GM12865 (cell line): ENCODE data around the gene CELSR1.

ENCODE experiments used
- DNase-seq: peaks from one replicate; pipeline ENCODE4 v3.0.0; 2010; ENCODE audit warnings: low read depth
- H3K4me3 ChIP-seq: 2 replicates; pipeline ENCODE4 v1.5.1; 2011; ENCODE audit warnings: mild to moderate bottlenecking, low read depth, low read length, control low read depth
- TF ChIP-seq, protein P1 (sequence below): IDR thresholded peaks from 2 replicates; pipeline ENCODE4 v1.5.1; 2011; ENCODE audit warnings: low read length, control low read depth, low read depth, inconsistent platforms; ENCODE audit not compliant: insufficient read depth; ENCODE audit errors: missing control alignments

CELSR1 gene

GRCh38 chr22:46537946-46538813 is 760 bp upstream of the CELSR1 start:
- no peak overlapping the region for H3K4me3 ChIP-seq
- no peak for DNase-seq

GRCh38 chr22:46536537-46537224 is 739 bp downstream of the CELSR1 start:
- TF ChIP-seq, protein P1, sequence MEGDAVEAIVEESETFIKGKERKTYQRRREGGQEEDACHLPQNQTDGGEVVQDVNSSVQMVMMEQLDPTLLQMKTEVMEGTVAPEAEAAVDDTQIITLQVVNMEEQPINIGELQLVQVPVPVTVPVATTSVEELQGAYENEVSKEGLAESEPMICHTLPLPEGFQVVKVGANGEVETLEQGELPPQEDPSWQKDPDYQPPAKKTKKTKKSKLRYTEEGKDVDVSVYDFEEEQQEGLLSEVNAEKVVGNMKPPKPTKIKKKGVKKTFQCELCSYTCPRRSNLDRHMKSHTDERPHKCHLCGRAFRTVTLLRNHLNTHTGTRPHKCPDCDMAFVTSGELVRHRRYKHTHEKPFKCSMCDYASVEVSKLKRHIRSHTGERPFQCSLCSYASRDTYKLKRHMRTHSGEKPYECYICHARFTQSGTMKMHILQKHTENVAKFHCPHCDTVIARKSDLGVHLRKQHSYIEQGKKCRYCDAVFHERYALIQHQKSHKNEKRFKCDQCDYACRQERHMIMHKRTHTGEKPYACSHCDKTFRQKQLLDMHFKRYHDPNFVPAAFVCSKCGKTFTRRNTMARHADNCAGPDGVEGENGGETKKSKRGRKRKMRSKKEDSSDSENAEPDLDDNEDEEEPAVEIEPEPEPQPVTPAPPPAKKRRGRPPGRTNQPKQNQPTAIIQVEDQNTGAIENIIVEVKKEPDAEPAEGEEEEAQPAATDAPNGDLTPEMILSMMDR: no peak
- DNase-seq: no peak
- no peak overlapping the region for H3K4me3 ChIP-seq

More at GRCh38 chr22:46537946-46538813, 760 bp upstream of the CELSR1 start:
- TF ChIP-seq, protein P1: no peak

DNA sequence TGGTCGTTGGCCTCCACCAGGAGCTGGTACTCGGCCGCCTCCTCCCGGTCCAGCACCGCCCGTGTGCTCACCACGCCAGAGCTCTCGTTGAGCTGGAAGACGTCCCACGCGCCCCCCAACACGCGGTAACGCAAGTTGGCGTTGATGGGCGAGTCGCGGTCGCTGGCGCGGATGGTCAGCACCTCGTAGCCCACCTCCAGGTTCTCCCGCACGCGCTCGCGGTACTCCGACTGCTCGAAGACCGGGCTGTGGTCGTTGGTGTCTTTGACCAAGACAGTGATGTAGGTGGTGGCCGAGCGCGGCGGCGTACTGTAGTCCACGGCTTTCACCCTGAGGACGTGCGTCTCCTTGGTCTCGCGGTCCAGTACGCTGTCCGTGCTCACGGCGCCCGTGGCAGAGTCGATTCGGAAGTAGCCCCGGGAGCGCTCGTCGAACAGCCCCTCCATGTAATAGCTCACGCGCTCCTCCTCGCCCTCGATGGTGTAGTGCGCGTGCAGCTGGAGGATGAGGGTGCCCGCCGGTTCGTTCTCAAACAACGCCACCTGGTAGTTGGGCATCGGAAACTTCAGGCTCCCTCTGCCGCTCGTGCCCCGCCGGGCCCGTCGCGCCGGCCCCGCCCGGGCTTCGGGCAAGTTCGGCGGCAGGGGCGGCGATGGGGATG is 1.4 kb downstream of the CELSR1 start:
- no peak overlapping the region for H3K4me3 ChIP-seq
- TF ChIP-seq, protein P1: no peak
- DNase-seq: no peak

- DNase-seq: no peak
- TF ChIP-seq, protein P1: no peak
- no peak overlapping the region for H3K4me3 ChIP-seq
Measured at GRCh38 chr22:46534901-46535630, 2.4 kb downstream of the CELSR1 start.

- no peak overlapping the region for H3K4me3 ChIP-seq
- DNase-seq: no peak
- TF ChIP-seq, protein P1: no peak
Measured at GRCh38 chr22:46534177-46534776, 3.1 kb downstream of the CELSR1 start.
